ENCODE data around the gene LTBP3. TPM values are rescaled to one million over a fixed set of nuclear protein-coding genes. Genes with fewer than 3 reads are reported as not detected.

Gene LTBP3
- total RNA-seq, 1 experiment from 2014 or later: 10.6 TPM

- H2AFZ ChIP-seq (ENCODE audit: low read length): no peak overlapping the region
- no peaks in the 10 kb centered on the region for H3K9me3 ChIP-seq (ENCODE audit: control insufficient read depth, low read depth, low read length)
- no peak overlapping the region for H3K4me2 ChIP-seq (ENCODE audit: insufficient read depth, insufficient read length, low read length)
- TF ChIP-seq CTCF (conservative IDR thresholded peaks at IDR 0.05): no peak
- no peak overlapping the region for H3K27ac ChIP-seq (ENCODE audit: insufficient read length, low read depth, low read length)
- no CpG with 5 or more reads among the region's 8 CpGs for WGBS (ENCODE audit: extremely low coverage, insufficient read length, low lambda C conversion rate)
- H2BK20ac ChIP-seq (ENCODE audit: low read depth, low read length, poor library complexity, severe bottlenecking): no peak overlapping the region
- H3K9ac ChIP-seq (ENCODE audit: extremely low read depth, insufficient read length, low read length): no peak overlapping the region
- H3K14ac ChIP-seq (ENCODE audit: insufficient read depth, low read length): no peak overlapping the region
- no peak overlapping the region for H3K18ac ChIP-seq (ENCODE audit: insufficient read length, low read depth, low read length)
- no peak overlapping the region for H2BK12ac ChIP-seq (ENCODE audit: insufficient read length, low read depth, low read length)
- Mint-ChIP-seq H3K4me3 (peak overlapping the region; percentile 53 to 72; a peak in 4 of 5 replicates), H3K9me3 (no peaks in the 10 kb centered on the region), H3K27ac (no peak overlapping the region), H3K36me3 (ENCODE audit: insufficient read depth in 1 of 3, low read depth in 3 of 3) (peaks cover 15 to 34% (median 30%) of the 10 kb centered on the region in 3 experiments), H3K4me1 (peaks cover 23 to 31% of the 10 kb centered on the region in 2 experiments), H3K27me3 (ENCODE audit: low read depth) (peaks cover 18% of the 10 kb centered on the region)
- no peaks in the 10 kb centered on the region for H3K27me3 ChIP-seq (ENCODE audit: insufficient read depth, low read length)
- no peak overlapping the region for H2AK5ac ChIP-seq (ENCODE audit: insufficient read length, low read length)
- H3K79me1 ChIP-seq (ENCODE audit: insufficient read depth, low read depth, low read length, poor library complexity, severe bottlenecking): no peaks in the 10 kb centered on the region
- no peak for DNase-seq
- H3K23ac ChIP-seq (ENCODE audit: insufficient read length, low read depth, low read length): no peak overlapping the region
- no peaks in the 10 kb centered on the region for H4K20me1 ChIP-seq (ENCODE audit: control insufficient read depth, insufficient read depth, insufficient read length)
- no peak overlapping the region for H2BK15ac ChIP-seq (ENCODE audit: low read depth, low read length)
- H2BK120ac ChIP-seq (ENCODE audit: low read depth, low read length, poor library complexity, severe bottlenecking): no peak overlapping the region
- peaks cover 4% of the 10 kb centered on the region for H3K23me2 ChIP-seq (ENCODE audit: insufficient read length, low read depth, low read length, poor library complexity, severe bottlenecking)
- H3T11ph ChIP-seq (ENCODE audit: low read length): no peak overlapping the region
- H4K5ac ChIP-seq (ENCODE audit: insufficient read length, low read depth, low read length): no peak overlapping the region
- H3K4me1 ChIP-seq (ENCODE audit: insufficient read depth, low read length): no peaks in the 10 kb centered on the region; the same call in 1 of the 2 replicates
- no peak overlapping the region for H2BK5ac ChIP-seq (ENCODE audit: insufficient read length, low read length)
- H4K91ac ChIP-seq (ENCODE audit: insufficient read length, low read depth, low read length): no peak overlapping the region
- no peaks in the 10 kb centered on the region; the same call in 1 of the 2 replicates for H3K79me2 ChIP-seq (ENCODE audit: insufficient read depth, low read length)
- no peak overlapping the region for H4K8ac ChIP-seq (replicated peaks; ENCODE audit: insufficient read length, low read depth, low read length)
- no peak overlapping the region for H3K4ac ChIP-seq (ENCODE audit: low read depth, low read length)
- no peak overlapping the region for H3K56ac ChIP-seq (ENCODE audit: insufficient read length, low read depth, low read length)
Observed at GRCh38 chr11:65526744-65527143, 31.4 kb downstream of the LTBP3 start.

Measured in H9 (cell line).